GM19025 (cell line): ENCODE measurements around the gene NDUFS6.
"Not testable (repeated sequence)": the region's sequence is repeated elsewhere in the genome, so short reads cannot be mapped to it uniquely, and the experiment has no call there.

ENCODE experiments used
- ATAC-seq: cut with Tn5 transposase; IDR thresholded peaks from one replicate; pipeline ENCODE4 v1.9.1; 2021; ENCODE audit warnings: mild to moderate bottlenecking, low read depth, moderate library complexity; ENCODE audit not compliant: unreplicated experiment

The NDUFS6 gene

GRCh38 chr5:1781726-1782384 lies 19.4 kb upstream of the NDUFS6 start:
- no peak for ATAC-seq

GRCh38 chr5:1782385-1783215 lies 18.6 kb upstream of the NDUFS6 start:
- ATAC-seq = peak; percentile 6

GRCh38 chr5:1783216-1783554 lies 18.0 kb upstream of the NDUFS6 start:
- ATAC-seq = peak; percentile 73

GRCh38 chr5:1784197-1785050 lies 16.8 kb upstream of the NDUFS6 start:
- ATAC-seq = no peak

DNA sequence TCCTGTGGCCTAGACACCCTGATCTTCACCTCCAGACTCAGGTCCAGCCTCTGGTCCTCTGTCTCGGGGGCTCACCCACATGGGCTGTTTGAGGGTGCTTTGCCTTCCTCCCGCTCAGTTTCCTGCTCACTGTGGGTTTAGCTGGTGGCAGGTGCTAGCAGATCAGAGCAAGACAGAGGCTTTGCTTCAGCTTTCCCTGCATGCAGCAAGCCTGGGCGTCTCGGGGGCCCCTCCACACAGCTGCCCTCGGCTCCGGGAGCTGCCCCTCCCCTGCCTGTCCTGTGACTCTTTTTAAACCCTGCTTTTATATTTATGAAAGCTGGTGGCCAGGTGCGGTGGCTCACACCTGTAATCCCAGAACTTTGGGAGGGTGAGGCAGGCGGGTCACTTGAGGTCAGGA lies 16.1 kb upstream of the NDUFS6 start:
- no peak for ATAC-seq

- ATAC-seq = no peak
These were observed 15.2 kb upstream of the NDUFS6 start for GRCh38 chr5:1785984-1786383.

- ATAC-seq = no peak
These were observed 14.4 kb upstream of the NDUFS6 start for GRCh38 chr5:1786621-1787471.

DNA sequence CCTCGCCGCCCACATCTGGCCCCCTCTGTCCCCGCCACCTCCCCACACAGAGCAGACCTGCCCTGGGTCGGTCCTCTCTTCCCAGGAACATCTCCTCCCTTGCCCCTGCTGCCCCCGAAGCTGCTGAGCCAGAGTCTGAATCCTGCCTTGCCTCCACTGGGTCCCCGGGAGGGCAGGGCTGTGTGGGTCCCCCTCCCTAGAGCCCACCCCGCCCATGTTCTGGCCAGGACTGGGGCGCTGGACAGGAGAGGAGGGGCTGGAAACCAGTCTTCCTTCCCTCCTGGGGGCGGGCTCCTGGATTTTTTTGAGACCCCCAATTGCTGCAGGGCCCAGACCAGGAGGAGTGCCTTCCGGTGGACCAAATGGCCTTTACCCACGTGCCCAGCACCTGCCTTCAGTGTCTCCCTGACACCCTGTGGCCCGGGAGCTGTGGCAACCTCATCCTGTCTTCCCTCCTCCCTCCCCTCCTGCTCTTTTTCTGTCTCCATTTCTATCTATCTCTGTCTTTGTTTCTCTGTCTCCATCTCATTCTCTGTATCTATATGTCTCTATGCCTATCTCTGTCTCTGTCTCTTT lies 13.6 kb upstream of the NDUFS6 start:
- no peak for ATAC-seq

GRCh38 chr5:1788200-1788599 lies 13.0 kb upstream of the NDUFS6 start:
- ATAC-seq = no peak

GRCh38 chr5:1788828-1789227 lies 12.4 kb upstream of the NDUFS6 start:
- no peak for ATAC-seq

- ATAC-seq = not testable (repeated sequence)
These were observed 11.8 kb upstream of the NDUFS6 start for GRCh38 chr5:1789438-1789833.

DNA sequence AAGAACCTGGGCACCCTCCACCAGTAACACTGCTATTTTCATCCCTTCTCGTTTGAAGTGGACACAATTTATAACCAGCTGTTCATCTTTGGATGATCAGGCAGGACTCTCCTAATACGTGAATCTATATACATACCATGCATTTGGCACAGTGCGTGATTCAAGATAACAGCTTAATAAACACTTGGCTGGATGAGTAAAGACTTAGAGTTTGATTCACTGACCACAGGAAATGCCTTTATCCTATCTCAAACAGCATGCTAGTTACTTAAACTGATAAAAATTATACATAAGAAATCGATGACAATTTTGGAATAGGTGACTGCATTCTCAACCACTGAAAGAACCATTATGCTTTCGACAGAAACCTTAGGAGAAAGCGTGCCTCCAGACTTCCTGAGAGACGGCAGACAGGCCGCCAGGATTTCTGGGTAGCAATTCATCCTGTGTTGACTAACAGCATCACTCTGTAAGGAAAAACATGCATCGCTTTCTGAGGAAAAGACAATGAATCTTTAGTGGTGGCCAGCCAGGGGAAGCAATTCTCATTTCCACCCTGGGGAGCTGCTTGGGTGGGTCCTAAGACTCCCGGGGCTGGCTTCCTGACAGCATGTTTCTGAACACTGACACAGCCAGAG lies 11.3 kb upstream of the NDUFS6 start:
- ATAC-seq = no peak

DNA sequence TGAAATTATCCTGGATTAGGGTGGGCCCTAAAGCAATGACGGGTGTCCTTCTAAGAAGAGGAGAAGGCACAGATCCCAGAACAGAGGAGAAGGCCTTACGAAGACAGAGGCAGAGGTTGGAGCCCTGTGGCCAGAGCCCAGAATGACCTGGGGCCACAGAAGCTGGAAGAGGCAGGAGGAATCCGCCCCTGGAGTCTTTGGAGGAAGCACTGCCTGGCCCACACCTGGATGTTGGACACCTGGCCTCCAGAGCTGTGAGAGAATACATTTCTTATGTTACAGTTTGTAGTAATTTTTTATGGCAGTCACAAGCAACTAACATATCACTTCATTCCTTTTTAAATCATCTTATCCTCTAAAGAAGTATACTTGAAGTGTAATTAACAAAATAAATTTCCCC lies 10.0 kb upstream of the NDUFS6 start:
- no peak for ATAC-seq

- peak; percentile 93 for ATAC-seq
These were observed 8.4 kb upstream of the NDUFS6 start for GRCh38 chr5:1792842-1793266.

GRCh38 chr5:1793301-1793740 lies 7.9 kb upstream of the NDUFS6 start:
- no peak for ATAC-seq

GRCh38 chr5:1793966-1794900 lies 7.0 kb upstream of the NDUFS6 start:
- ATAC-seq = no peak

DNA sequence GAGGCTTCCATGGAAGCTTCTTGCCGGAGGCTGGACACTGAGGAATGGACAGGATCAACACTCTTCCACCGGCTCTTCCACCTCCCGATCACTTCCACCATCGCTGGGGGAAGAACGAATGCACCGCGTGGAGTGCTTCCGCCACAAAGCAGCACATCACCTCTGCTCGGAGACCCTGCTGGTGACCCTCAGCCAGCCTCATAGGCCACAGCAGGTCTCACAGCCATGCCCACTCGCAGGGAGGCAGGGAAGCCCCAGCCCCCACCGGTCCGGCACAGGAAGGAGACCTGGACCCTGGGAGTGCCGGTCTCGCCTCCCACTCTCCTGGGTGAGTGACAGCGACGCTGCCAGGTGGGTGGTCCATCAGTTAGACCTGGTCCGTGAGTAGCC lies 6.3 kb upstream of the NDUFS6 start:
- ATAC-seq = no peak

GRCh38 chr5:1795506-1795905 lies 5.7 kb upstream of the NDUFS6 start:
- ATAC-seq = no peak
